Stimulated activated naive CD8-positive, alpha-beta T cell treated with anti-CD3 and anti-CD28 coated beads, Interleukin-15, Interleukin-2, amounts not matched to agents 100 ng/mL and 50 ng/mL, for 24 hours (primary cell): ENCODE results near the gene THADA.
A peak's percentile ranks its signal among the peaks of the same experiment; 100 is the strongest.

Experiments
- H3K27ac Mint-ChIP-seq: one replicate; pipeline ENCODE4 v1.8.0; 2021; ENCODE audit warnings: mild to moderate bottlenecking, mixed read lengths
- H3K27me3 Mint-ChIP-seq: one replicate; pipeline ENCODE4 v1.8.0; 2021; ENCODE audit warnings: mixed read lengths
- H3K36me3 Mint-ChIP-seq: one replicate; pipeline ENCODE4 v1.8.0; 2021; ENCODE audit warnings: low read depth, mixed read lengths
- H3K4me1 Mint-ChIP-seq: one replicate; pipeline ENCODE4 v1.8.0; 2021; ENCODE audit warnings: low read depth, mixed read lengths
- H3K4me3 Mint-ChIP-seq: one replicate; pipeline ENCODE4 v1.8.0; 2021; ENCODE audit warnings: mild to moderate bottlenecking, mixed read lengths
- H3K9me3 Mint-ChIP-seq: one replicate; pipeline ENCODE4 v1.8.0; 2021; ENCODE audit warnings: mixed read lengths

Gene THADA

GRCh38 chr2:43230951-43231827 lies 364.6 kb downstream of the THADA start:
- Mint-ChIP-seq H3K9me3 (no peaks in the 10 kb centered on the region), H3K4me1 (peaks cover 34% of the 10 kb centered on the region), H3K36me3 (peaks cover 12% of the 10 kb centered on the region), H3K27ac (no peak overlapping the region), H3K27me3 (no peaks in the 10 kb centered on the region), H3K4me3 (no peak overlapping the region)

- Mint-ChIP-seq H3K4me1 (peaks cover 34% of the 10 kb centered on the region), H3K27ac (no peak overlapping the region), H3K9me3 (no peaks in the 10 kb centered on the region), H3K27me3 (no peaks in the 10 kb centered on the region), H3K36me3 (peaks cover 16% of the 10 kb centered on the region), H3K4me3 (no peak overlapping the region)
Observed at GRCh38 chr2:43230351-43230885, 365.4 kb downstream of the THADA start.

GRCh38 chr2:43228756-43229659 lies 366.8 kb downstream of the THADA start:
- Mint-ChIP-seq H3K27me3 (no peaks in the 10 kb centered on the region), H3K4me3 (peak overlapping the region; percentile 84), H3K27ac (peak overlapping the region; percentile 81), H3K36me3 (peaks cover 21% of the 10 kb centered on the region), H3K9me3 (no peaks in the 10 kb centered on the region), H3K4me1 (peaks cover 34% of the 10 kb centered on the region)

GRCh38 chr2:43228321-43228751 lies 367.5 kb downstream of the THADA start:
- H3K9me3 Mint-ChIP-seq, result no peaks in the 10 kb centered on the region
- H3K27ac Mint-ChIP-seq, result peak overlapping the region; percentile 40
- H3K27me3 Mint-ChIP-seq, result no peaks in the 10 kb centered on the region
- peak overlapping the region; percentile 84 for H3K4me3 Mint-ChIP-seq
- peaks cover 31% of the 10 kb centered on the region for H3K4me1 Mint-ChIP-seq
- peaks cover 27% of the 10 kb centered on the region for H3K36me3 Mint-ChIP-seq

- H3K36me3 Mint-ChIP-seq, result peaks cover 30% of the 10 kb centered on the region
- H3K4me1 Mint-ChIP-seq, result peaks cover 28% of the 10 kb centered on the region
- peak overlapping the region; percentile 84 for H3K4me3 Mint-ChIP-seq
- peak overlapping the region; percentile 82 for H3K27ac Mint-ChIP-seq
- no peaks in the 10 kb centered on the region for H3K27me3 Mint-ChIP-seq
- no peaks in the 10 kb centered on the region for H3K9me3 Mint-ChIP-seq
Observed at GRCh38 chr2:43227830-43228281, 368.0 kb downstream of the THADA start.

GRCh38 chr2:43226955-43227829 lies 368.6 kb downstream of the THADA start:
- H3K36me3 Mint-ChIP-seq, result peaks cover 37% of the 10 kb centered on the region
- H3K4me1 Mint-ChIP-seq, result peaks cover 35% of the 10 kb centered on the region
- no peaks in the 10 kb centered on the region for H3K9me3 Mint-ChIP-seq
- H3K27ac Mint-ChIP-seq, result peak overlapping the region; percentile 89
- H3K4me3 Mint-ChIP-seq, result peak overlapping the region; percentile 84
- H3K27me3 Mint-ChIP-seq, result no peaks in the 10 kb centered on the region

- H3K9me3 Mint-ChIP-seq, result no peaks in the 10 kb centered on the region
- H3K4me1 Mint-ChIP-seq, result peaks cover 41% of the 10 kb centered on the region
- H3K36me3 Mint-ChIP-seq, result peaks cover 40% of the 10 kb centered on the region
Observed at GRCh38 chr2:43226558-43226954, 369.3 kb downstream of the THADA start, which contains the start of gene ZFP36L2. Gene ZFP36L2, minus strand, starts transcription at chr2:43226606. Its CDS starts 291 bp downstream, at chr2:43226315.

GRCh38 chr2:43225788-43226557 lies 369.9 kb downstream of the THADA start:
- H3K36me3 Mint-ChIP-seq, result peaks cover 41% of the 10 kb centered on the region
- peak overlapping the region; percentile 94 for H3K27ac Mint-ChIP-seq
- H3K4me1 Mint-ChIP-seq, result peaks cover 47% of the 10 kb centered on the region
- H3K9me3 Mint-ChIP-seq, result no peaks in the 10 kb centered on the region
- no peaks in the 10 kb centered on the region for H3K27me3 Mint-ChIP-seq
- H3K4me3 Mint-ChIP-seq, result peak overlapping the region; percentile 95

More at GRCh38 chr2:43226558-43226954, 369.3 kb downstream of the THADA start, which contains the start of gene ZFP36L2:
- Mint-ChIP-seq H3K27ac (peak within 1 kb of the TSS; percentile 94), H3K4me3 (peak within 1 kb of the TSS; percentile 95), H3K27me3 (no peaks in the 10 kb centered on the region)

GRCh38 chr2:43225093-43225787 lies 370.6 kb downstream of the THADA start:
- peaks cover 54% of the 10 kb centered on the region for H3K4me1 Mint-ChIP-seq
- no peaks in the 10 kb centered on the region for H3K27me3 Mint-ChIP-seq
- peak overlapping the region; percentile 94 for H3K27ac Mint-ChIP-seq
- peak overlapping the region; percentile 95 for H3K4me3 Mint-ChIP-seq
- H3K36me3 Mint-ChIP-seq, result peaks cover 41% of the 10 kb centered on the region
- no peaks in the 10 kb centered on the region for H3K9me3 Mint-ChIP-seq

GRCh38 chr2:43224571-43225092 lies 371.2 kb downstream of the THADA start:
- Mint-ChIP-seq H3K4me1 (peaks cover 58% of the 10 kb centered on the region), H3K9me3 (no peaks in the 10 kb centered on the region), H3K4me3 (peak overlapping the region; percentile 95), H3K27ac (peak overlapping the region; percentile 98), H3K36me3 (peaks cover 39% of the 10 kb centered on the region), H3K27me3 (no peaks in the 10 kb centered on the region)

GRCh38 chr2:43224131-43224570 lies 371.7 kb downstream of the THADA start:
- peaks cover 58% of the 10 kb centered on the region for H3K4me1 Mint-ChIP-seq
- peaks cover 36% of the 10 kb centered on the region for H3K36me3 Mint-ChIP-seq
- peak overlapping the region; percentile 98 for H3K27ac Mint-ChIP-seq
- peak overlapping the region; percentile 95 for H3K4me3 Mint-ChIP-seq
- H3K27me3 Mint-ChIP-seq, result no peaks in the 10 kb centered on the region
- H3K9me3 Mint-ChIP-seq, result no peaks in the 10 kb centered on the region

- Mint-ChIP-seq H3K4me3 (peak overlapping the region; percentile 95), H3K27me3 (no peaks in the 10 kb centered on the region), H3K36me3 (peaks cover 36% of the 10 kb centered on the region), H3K4me1 (peaks cover 58% of the 10 kb centered on the region), H3K9me3 (no peaks in the 10 kb centered on the region), H3K27ac (peak overlapping the region; percentile 98)
Observed at GRCh38 chr2:43223521-43224001, 372.3 kb downstream of the THADA start.
